Epithelial cell of esophagus (primary cell): ENCODE results near the gene TNFAIP8L1.

Source experiments
- DNase-seq: peaks from one replicate; pipeline ENCODE4 v3.0.0; 2010; ENCODE audit warnings: low read depth
- H3K4me3 ChIP-seq: 2 replicates; pipeline ENCODE4 v1.5.1; 2011; ENCODE audit warnings: mild to moderate bottlenecking, low read length, control low read depth
- CTCF ChIP-seq: IDR thresholded peaks from 2 replicates; pipeline ENCODE4 v1.5.1; 2011; ENCODE audit warnings: low read depth, mild to moderate bottlenecking, low read length, control low read depth, inconsistent platforms; ENCODE audit not compliant: insufficient read depth; ENCODE audit errors: missing control alignments

The TNFAIP8L1 gene

DNA sequence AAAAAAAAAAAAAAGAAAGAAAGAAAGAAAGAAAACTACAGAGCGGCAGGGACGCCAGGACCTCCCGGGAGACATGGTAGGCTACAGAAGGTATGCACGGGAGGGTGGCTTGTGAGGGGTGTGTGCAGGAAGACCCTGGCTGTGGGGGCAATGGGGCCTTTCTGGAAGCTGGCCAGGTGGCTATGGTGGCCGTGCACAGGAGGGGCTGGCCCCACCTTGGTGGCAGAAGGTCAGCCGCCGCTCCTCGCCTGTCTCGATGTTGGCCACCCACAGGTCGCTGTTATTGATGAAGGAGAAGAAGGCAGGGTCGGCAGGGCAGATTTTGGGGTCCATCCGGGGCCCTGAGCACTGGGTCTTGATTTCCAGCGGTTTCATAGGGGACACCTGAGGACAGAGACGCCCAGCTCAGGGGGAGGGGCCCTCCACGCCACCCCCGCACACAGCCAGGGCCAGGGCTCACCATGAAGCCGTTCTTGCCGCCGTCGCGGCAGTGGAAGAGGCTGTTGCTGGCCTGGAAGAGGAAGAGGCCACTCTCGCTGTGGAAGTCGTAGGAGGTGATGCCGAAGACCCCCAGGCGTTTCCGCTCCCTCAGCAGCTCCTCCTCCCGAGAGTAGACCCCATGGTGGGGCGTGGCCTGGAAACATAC lies 64.5 kb downstream of the TNFAIP8L1 start:
- no peak for DNase-seq
- no peak overlapping the region for H3K4me3 ChIP-seq
- no peak for TF ChIP-seq CTCF

- no peak for DNase-seq
- no peak for TF ChIP-seq CTCF
- no peak overlapping the region for H3K4me3 ChIP-seq
Observed at GRCh38 chr19:4704317-4704673, 65.0 kb downstream of the TNFAIP8L1 start.
